WTC11 (cell line): ENCODE measurements around the gene PSMD13. TPM values are rescaled to one million over a fixed set of nuclear protein-coding genes. Genes with fewer than 3 reads are reported as not detected.

Source experiments
- ATAC-seq: fragments of 200-7000 bp; cut with Tn5 transposase; 2 replicates; pipeline ENCODE4 v1.10.0; 2021; ENCODE audit warnings: mild to moderate bottlenecking, moderate library complexity
- CTCF ChIA-PET: fragments of 300-600 bp; sonication (Branson Sonifier 250); formaldehyde crosslinking; loops from one replicate; lab custom pipeline; 2021; ENCODE audit warnings: antibody characterized with exemption; lab: Charles Lee
- POLR2A ChIA-PET: fragments of 350-600 bp; sonication (Branson Sonifier 250); formaldehyde crosslinking; loops from one replicate; lab custom pipeline; 2021; ENCODE audit warnings: antibody characterized with exemption; lab: Charles Lee
- DNase-seq: peaks from one replicate; pipeline ENCODE4 v3.0.0; 2021; ENCODE audit warnings: low spot score
- H3K27ac Mint-ChIP-seq: 2 replicates; pipeline ENCODE4 v1.8.0; 2021; ENCODE audit warnings: mixed read lengths
- H3K27me3 Mint-ChIP-seq: 2 replicates; pipeline ENCODE4 v1.8.0; 2021; ENCODE audit warnings: low read depth, mild to moderate bottlenecking, moderate library complexity, mixed read lengths
- H3K36me3 Mint-ChIP-seq: 2 replicates; pipeline ENCODE4 v1.8.0; 2021; ENCODE audit warnings: mixed read lengths
- H3K4me1 Mint-ChIP-seq: 2 replicates; pipeline ENCODE4 v1.8.0; 2022; ENCODE audit warnings: mixed read lengths
- H3K4me3 Mint-ChIP-seq: 2 replicates; pipeline ENCODE4 v1.8.0; 2021; ENCODE audit warnings: mild to moderate bottlenecking, moderate library complexity, mixed read lengths
- H3K9me3 Mint-ChIP-seq: 2 replicates; pipeline ENCODE4 v1.8.0; 2021; ENCODE audit warnings: mixed read lengths
- EMX1 ChIP-seq: fragments of 250-450 bp; sonication (Bioruptor Pico); IDR thresholded peaks from 2 replicates; pipeline ENCODE4 v1.8.0; 2021; ENCODE audit warnings: mild to moderate bottlenecking
- IRF2 ChIP-seq: sonication (generic); formaldehyde crosslinking; IDR thresholded peaks from 2 replicates; pipeline ENCODE4 v1.8.0; 2022; ENCODE audit warnings: low read depth, missing genetic modification reagents, borderline replicate concordance
- MYBL2 ChIP-seq: sonication (generic); formaldehyde crosslinking; IDR thresholded peaks from 2 replicates; pipeline ENCODE4 v1.8.1; 2023; ENCODE audit warnings: mild to moderate bottlenecking, moderate library complexity, missing genetic modification reagents
- PREB ChIP-seq: sonication (generic); formaldehyde crosslinking; IDR thresholded peaks from 2 replicates; pipeline ENCODE4 v1.8.1; 2022; ENCODE audit warnings: mild to moderate bottlenecking, missing genetic modification reagents, moderate library complexity, borderline replicate concordance
- TEAD1 ChIP-seq: sonication (generic); formaldehyde crosslinking; IDR thresholded peaks from 2 replicates; pipeline ENCODE4 v1.8.0; 2022; ENCODE audit warnings: mild to moderate bottlenecking, missing genetic modification reagents
- USF1 ChIP-seq: sonication (generic); formaldehyde crosslinking; IDR thresholded peaks from 2 replicates; pipeline ENCODE4 v1.8.0; 2022; ENCODE audit warnings: mild to moderate bottlenecking, missing genetic modification reagents
- ZNF138 ChIP-seq: sonication (generic); formaldehyde crosslinking; conservative IDR thresholded peaks from 2 replicates; pipeline ENCODE4 v1.8.1; 2022; ENCODE audit warnings: mild to moderate bottlenecking, moderate library complexity, missing genetic modification reagents
- ZNF219 ChIP-seq: sonication (generic); formaldehyde crosslinking; IDR thresholded peaks from 2 replicates; pipeline ENCODE4 v1.8.0; 2023; ENCODE audit warnings: missing genetic modification reagents, mild to moderate bottlenecking, borderline replicate concordance
- total RNA-seq: library from RNA; stranded (reverse); gene quantifications from 3 replicates; pipeline ENCODE4 v1.2.3, GENCODE V29; 2021
- TF ChIP-seq, protein P1 (sequence below): sonication (generic); formaldehyde crosslinking; IDR thresholded peaks from 2 replicates; pipeline ENCODE4 v1.8.1; 2022; ENCODE audit warnings: mild to moderate bottlenecking, moderate library complexity, missing genetic modification reagents
- TF ChIP-seq, protein P2 (sequence below): fragments of 200-600 bp; IDR thresholded peaks from 2 replicates; pipeline ENCODE4 v1.8.0; 2022; ENCODE audit warnings: antibody characterized with exemption
- TF ChIP-seq, protein P3 (sequence below): sonication (generic); formaldehyde crosslinking; IDR thresholded peaks from 2 replicates; pipeline ENCODE4 v1.8.0; 2022; ENCODE audit warnings: mild to moderate bottlenecking, missing genetic modification reagents
- TF ChIP-seq, protein P4 (sequence below): sonication (generic); formaldehyde crosslinking; IDR thresholded peaks from 2 replicates; pipeline ENCODE4 v1.8.1; 2023; ENCODE audit warnings: mild to moderate bottlenecking, moderate library complexity, missing genetic modification reagents
- TF ChIP-seq, protein P5 (sequence below): sonication (generic); formaldehyde crosslinking; IDR thresholded peaks from 2 replicates; pipeline ENCODE4 v1.8.1; 2023; ENCODE audit warnings: mild to moderate bottlenecking, missing genetic modification reagents, borderline replicate concordance
- TF ChIP-seq, protein P6 (sequence below): fragments of 250-450 bp; sonication (Bioruptor Pico); IDR thresholded peaks from 2 replicates; pipeline ENCODE4 v1.9.0; 2021; ENCODE audit warnings: mild to moderate bottlenecking

Gene PSMD13
- total RNA-seq, 1 experiment from 2014 or later = 148 TPM

DNA sequence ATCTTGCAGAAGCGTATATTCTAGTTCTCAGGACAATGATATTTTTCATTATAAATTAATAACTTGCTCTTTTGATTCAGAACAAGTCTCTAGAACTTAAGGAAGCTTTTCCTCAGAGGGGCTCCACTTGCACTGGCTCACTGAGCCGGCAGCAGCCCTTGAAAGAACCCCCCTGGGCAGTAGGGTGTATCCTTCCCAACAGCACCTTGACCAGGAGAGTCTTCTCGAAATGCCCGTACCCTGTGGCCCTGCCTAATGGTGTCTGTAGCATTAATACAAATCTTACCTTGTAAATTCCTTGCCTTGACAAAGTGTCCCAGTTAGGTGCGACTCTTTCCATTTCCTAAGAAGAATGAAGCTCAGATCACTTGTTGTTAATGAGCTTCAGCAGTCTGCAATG is 13.5 kb downstream of the PSMD13 start (continued):
- TF ChIP-seq, protein P1, sequence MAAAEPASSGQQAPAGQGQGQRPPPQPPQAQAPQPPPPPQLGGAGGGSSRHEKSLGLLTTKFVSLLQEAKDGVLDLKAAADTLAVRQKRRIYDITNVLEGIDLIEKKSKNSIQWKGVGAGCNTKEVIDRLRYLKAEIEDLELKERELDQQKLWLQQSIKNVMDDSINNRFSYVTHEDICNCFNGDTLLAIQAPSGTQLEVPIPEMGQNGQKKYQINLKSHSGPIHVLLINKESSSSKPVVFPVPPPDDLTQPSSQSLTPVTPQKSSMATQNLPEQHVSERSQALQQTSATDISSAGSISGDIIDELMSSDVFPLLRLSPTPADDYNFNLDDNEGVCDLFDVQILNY (CRISPR knock-in tag) = no peak

DNA sequence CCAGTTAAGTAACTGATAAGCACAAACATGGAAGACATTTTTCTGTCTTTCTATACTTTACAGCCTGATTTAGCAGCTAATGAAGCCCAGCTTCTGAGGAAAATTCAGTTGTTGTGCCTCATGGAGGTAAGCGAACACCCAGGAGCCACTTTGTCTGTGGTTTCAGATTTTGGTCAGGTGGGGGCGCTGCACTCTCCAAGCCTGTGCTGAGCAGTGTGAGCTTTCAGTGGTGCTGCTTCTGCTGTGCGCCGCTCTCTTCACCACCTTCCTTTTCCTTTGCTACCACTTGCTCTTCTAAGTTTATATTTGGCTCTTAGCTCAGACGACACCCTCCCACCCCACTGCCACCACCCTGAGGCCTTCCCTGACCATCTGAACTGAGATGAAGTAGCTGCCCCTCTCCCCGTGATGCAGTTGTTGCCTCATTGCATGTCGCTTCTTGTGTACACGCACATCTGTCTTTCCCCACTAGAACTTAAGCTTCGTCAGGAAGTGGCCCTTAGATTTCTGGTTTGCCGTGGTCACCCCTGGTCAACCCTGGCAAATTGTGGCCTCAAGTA is 14.0 kb downstream of the PSMD13 start:
- no peak overlapping the region for H3K4me3 Mint-ChIP-seq
- no peaks in the 10 kb centered on the region for H3K27me3 Mint-ChIP-seq
- ATAC-seq = peak; percentile 98
- TF ChIP-seq ZNF219 (CRISPR knock-in tag) = no peak
- TF ChIP-seq, protein P2, sequence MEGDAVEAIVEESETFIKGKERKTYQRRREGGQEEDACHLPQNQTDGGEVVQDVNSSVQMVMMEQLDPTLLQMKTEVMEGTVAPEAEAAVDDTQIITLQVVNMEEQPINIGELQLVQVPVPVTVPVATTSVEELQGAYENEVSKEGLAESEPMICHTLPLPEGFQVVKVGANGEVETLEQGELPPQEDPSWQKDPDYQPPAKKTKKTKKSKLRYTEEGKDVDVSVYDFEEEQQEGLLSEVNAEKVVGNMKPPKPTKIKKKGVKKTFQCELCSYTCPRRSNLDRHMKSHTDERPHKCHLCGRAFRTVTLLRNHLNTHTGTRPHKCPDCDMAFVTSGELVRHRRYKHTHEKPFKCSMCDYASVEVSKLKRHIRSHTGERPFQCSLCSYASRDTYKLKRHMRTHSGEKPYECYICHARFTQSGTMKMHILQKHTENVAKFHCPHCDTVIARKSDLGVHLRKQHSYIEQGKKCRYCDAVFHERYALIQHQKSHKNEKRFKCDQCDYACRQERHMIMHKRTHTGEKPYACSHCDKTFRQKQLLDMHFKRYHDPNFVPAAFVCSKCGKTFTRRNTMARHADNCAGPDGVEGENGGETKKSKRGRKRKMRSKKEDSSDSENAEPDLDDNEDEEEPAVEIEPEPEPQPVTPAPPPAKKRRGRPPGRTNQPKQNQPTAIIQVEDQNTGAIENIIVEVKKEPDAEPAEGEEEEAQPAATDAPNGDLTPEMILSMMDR = peak; percentile 92
- TF ChIP-seq, protein P3, sequence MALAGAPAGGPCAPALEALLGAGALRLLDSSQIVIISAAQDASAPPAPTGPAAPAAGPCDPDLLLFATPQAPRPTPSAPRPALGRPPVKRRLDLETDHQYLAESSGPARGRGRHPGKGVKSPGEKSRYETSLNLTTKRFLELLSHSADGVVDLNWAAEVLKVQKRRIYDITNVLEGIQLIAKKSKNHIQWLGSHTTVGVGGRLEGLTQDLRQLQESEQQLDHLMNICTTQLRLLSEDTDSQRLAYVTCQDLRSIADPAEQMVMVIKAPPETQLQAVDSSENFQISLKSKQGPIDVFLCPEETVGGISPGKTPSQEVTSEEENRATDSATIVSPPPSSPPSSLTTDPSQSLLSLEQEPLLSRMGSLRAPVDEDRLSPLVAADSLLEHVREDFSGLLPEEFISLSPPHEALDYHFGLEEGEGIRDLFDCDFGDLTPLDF = no peak
- TF ChIP-seq, protein P4, sequence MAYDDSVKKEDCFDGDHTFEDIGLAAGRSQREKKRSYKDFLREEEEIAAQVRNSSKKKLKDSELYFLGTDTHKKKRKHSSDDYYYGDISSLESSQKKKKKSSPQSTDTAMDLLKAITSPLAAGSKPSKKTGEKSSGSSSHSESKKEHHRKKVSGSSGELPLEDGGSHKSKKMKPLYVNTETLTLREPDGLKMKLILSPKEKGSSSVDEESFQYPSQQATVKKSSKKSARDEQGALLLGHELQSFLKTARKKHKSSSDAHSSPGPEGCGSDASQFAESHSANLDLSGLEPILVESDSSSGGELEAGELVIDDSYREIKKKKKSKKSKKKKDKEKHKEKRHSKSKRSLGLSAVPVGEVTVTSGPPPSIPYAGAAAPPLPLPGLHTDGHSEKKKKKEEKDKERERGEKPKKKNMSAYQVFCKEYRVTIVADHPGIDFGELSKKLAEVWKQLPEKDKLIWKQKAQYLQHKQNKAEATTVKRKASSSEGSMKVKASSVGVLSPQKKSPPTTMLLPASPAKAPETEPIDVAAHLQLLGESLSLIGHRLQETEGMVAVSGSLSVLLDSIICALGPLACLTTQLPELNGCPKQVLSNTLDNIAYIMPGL (CRISPR knock-in tag) = peak; percentile 36; the same call in 1 of the 2 replicates
- POLR2A ChIA-PET = interaction anchor here (0.7 to 1.9 kb wide), 6 partner anchors 17 to 105 kb away, joined by 3 to 9 read pairs (median 4); partner anchors contain the start of genes BET1L, IFITM2, PGGHG and RIC8A
- CTCF ChIA-PET = interaction anchor here (0.6 to 4.5 kb wide), 65 partner anchors 8 to 303 kb away, joined by 3 to 96 read pairs (median 7); partner anchors contain the start of genes ANO9, BET1L, HRAS and IFITM2
- no peaks in the 10 kb centered on the region for H3K9me3 Mint-ChIP-seq
- DNase-seq = peak; percentile 89
- H3K27ac Mint-ChIP-seq = peak overlapping the region; percentile 93; the same call in 1 of the 2 replicates
- H3K36me3 Mint-ChIP-seq = peaks cover 68% of the 10 kb centered on the region
- peaks cover 6% of the 10 kb centered on the region; the same call in 1 of the 2 replicates for H3K4me1 Mint-ChIP-seq

- no peak for ATAC-seq
- Mint-ChIP-seq H3K27ac (no peak overlapping the region), H3K27me3 (no peaks in the 10 kb centered on the region), H3K4me3 (no peak overlapping the region), H3K4me1 (peaks cover 6% of the 10 kb centered on the region; the same call in 1 of the 2 replicates), H3K36me3 (peaks cover 62% of the 10 kb centered on the region), H3K9me3 (no peaks in the 10 kb centered on the region)
- DNase-seq = no peak
- ChIA-PET CTCF (interaction anchor here (0.9 to 4.5 kb wide), 34 partner anchors 8 to 227 kb away, joined by 3 to 96 read pairs (median 10); partner anchors contain the start of genes ANO9, BET1L, PGGHG and PSMD13), POLR2A (interaction anchor here (1.4 to 1.9 kb wide), 2 partner anchors 38 to 104 kb away, joined by 6 to 9 read pairs; partner anchors contain the start of gene PGGHG)
- TF ChIP-seq MYBL2 = no peak
- no peak for TF ChIP-seq ZNF138 (CRISPR knock-in tag)
- no peak for TF ChIP-seq TEAD1 (CRISPR knock-in tag)
- TF ChIP-seq PREB (CRISPR knock-in tag) = no peak
- TF ChIP-seq, protein P3 = no peak
- TF ChIP-seq EMX1 = no peak
- no peak for TF ChIP-seq IRF2 (CRISPR knock-in tag)
- no peak for TF ChIP-seq USF1
- TF ChIP-seq, protein P5, sequence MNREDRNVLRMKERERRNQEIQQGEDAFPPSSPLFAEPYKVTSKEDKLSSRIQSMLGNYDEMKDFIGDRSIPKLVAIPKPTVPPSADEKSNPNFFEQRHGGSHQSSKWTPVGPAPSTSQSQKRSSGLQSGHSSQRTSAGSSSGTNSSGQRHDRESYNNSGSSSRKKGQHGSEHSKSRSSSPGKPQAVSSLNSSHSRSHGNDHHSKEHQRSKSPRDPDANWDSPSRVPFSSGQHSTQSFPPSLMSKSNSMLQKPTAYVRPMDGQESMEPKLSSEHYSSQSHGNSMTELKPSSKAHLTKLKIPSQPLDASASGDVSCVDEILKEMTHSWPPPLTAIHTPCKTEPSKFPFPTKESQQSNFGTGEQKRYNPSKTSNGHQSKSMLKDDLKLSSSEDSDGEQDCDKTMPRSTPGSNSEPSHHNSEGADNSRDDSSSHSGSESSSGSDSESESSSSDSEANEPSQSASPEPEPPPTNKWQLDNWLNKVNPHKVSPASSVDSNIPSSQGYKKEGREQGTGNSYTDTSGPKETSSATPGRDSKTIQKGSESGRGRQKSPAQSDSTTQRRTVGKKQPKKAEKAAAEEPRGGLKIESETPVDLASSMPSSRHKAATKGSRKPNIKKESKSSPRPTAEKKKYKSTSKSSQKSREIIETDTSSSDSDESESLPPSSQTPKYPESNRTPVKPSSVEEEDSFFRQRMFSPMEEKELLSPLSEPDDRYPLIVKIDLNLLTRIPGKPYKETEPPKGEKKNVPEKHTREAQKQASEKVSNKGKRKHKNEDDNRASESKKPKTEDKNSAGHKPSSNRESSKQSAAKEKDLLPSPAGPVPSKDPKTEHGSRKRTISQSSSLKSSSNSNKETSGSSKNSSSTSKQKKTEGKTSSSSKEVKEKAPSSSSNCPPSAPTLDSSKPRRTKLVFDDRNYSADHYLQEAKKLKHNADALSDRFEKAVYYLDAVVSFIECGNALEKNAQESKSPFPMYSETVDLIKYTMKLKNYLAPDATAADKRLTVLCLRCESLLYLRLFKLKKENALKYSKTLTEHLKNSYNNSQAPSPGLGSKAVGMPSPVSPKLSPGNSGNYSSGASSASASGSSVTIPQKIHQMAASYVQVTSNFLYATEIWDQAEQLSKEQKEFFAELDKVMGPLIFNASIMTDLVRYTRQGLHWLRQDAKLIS (CRISPR knock-in tag) = no peak
- TF ChIP-seq, protein P1 (CRISPR knock-in tag) = no peak
- TF ChIP-seq ZNF219 (CRISPR knock-in tag) = no peak
- TF ChIP-seq, protein P6, sequence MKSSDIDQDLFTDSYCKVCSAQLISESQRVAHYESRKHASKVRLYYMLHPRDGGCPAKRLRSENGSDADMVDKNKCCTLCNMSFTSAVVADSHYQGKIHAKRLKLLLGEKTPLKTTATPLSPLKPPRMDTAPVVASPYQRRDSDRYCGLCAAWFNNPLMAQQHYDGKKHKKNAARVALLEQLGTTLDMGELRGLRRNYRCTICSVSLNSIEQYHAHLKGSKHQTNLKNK (CRISPR knock-in tag) = no peak
Measured at GRCh38 chr11:251550-251949, 14.8 kb downstream of the PSMD13 start.
